ENCODE results near the gene GATB. TPM values are rescaled to one million over a fixed set of nuclear protein-coding genes. Genes with fewer than 3 reads are reported as not detected.
A peak's percentile ranks its signal among the peaks of the same experiment; 100 is the strongest.

Gene GATB
- polyA plus RNA-seq (2012; ENCODE audit: insufficient read depth, insufficient read length, low read depth) = 12.9 TPM

GRCh38 chr4:151760712-151761661 is at the start of gene GATB:
Gene GATB (minus strand): TSS chr4:151761007. CDS start chr4:151760982, 25 bp downstream.
- peak; percentile 66 for TF ChIP-seq CTCF (IDR thresholded peaks at IDR 0.05; ENCODE audit: low read depth, low read length)
- peak; percentile 94 for DNase-seq
- no peaks in the 10 kb centered on the region for H3K36me3 ChIP-seq

GRCh38 chr4:151810476-151810875 is 49.7 kb upstream of the GATB start:
- no peaks in the 10 kb centered on the region for H3K27me3 ChIP-seq
- H3K4me1 ChIP-seq = no peaks in the 10 kb centered on the region; the same call in 1 of the 2 replicates
- H3K4me3 ChIP-seq (ENCODE audit: low read depth, low read length) = no peak overlapping the region
- H3K36me3 ChIP-seq = no peaks in the 10 kb centered on the region
- DNase-seq = no peak
- no peaks in the 10 kb centered on the region for H3K9me3 ChIP-seq
- no peak for TF ChIP-seq CTCF (IDR thresholded peaks at IDR 0.05; ENCODE audit: low read depth, low read length)

More at GRCh38 chr4:151760712-151761661, at the start of gene GATB:
- peaks cover 3% of the 10 kb centered on the region for H3K4me1 ChIP-seq
- no peaks in the 10 kb centered on the region for H3K9me3 ChIP-seq
- H3K4me3 ChIP-seq (ENCODE audit: low read depth, low read length) = peak within 1 kb of the TSS; percentile 98
- no peaks in the 10 kb centered on the region for H3K27me3 ChIP-seq

- no peaks in the 10 kb centered on the region; the same call in 1 of the 2 replicates for H3K4me1 ChIP-seq
- no peaks in the 10 kb centered on the region for H3K27me3 ChIP-seq
- TF ChIP-seq CTCF (IDR thresholded peaks at IDR 0.05; ENCODE audit: low read depth, low read length) = no peak
- H3K9me3 ChIP-seq = no peaks in the 10 kb centered on the region
- no peak for DNase-seq
- H3K4me3 ChIP-seq (ENCODE audit: low read depth, low read length) = no peak overlapping the region
- H3K36me3 ChIP-seq = no peaks in the 10 kb centered on the region
These were observed 48.9 kb upstream of the GATB start for GRCh38 chr4:151809716-151810115.

GRCh38 chr4:151808542-151808941 is 47.7 kb upstream of the GATB start:
- Histone ChIP-seq H3K9me3 (no peaks in the 10 kb centered on the region), H3K4me3 (ENCODE audit: low read depth, low read length) (no peak overlapping the region), H3K27me3 (no peaks in the 10 kb centered on the region), H3K36me3 (no peaks in the 10 kb centered on the region), H3K4me1 (no peaks in the 10 kb centered on the region; the same call in 1 of the 2 replicates)
- no peak for TF ChIP-seq CTCF (IDR thresholded peaks at IDR 0.05; ENCODE audit: low read depth, low read length)
- no peak for DNase-seq

GRCh38 chr4:151808120-151808529 is 47.3 kb upstream of the GATB start:
- Histone ChIP-seq H3K9me3 (no peaks in the 10 kb centered on the region), H3K4me3 (ENCODE audit: low read depth, low read length) (no peak overlapping the region), H3K36me3 (no peaks in the 10 kb centered on the region), H3K4me1 (no peaks in the 10 kb centered on the region; the same call in 1 of the 2 replicates), H3K27me3 (no peaks in the 10 kb centered on the region)
- no peak for DNase-seq
- TF ChIP-seq CTCF (IDR thresholded peaks at IDR 0.05; ENCODE audit: low read depth, low read length) = no peak

- Histone ChIP-seq H3K4me3 (ENCODE audit: low read depth, low read length) (no peak overlapping the region), H3K27me3 (no peaks in the 10 kb centered on the region)
- peak; percentile 11 for DNase-seq
These were observed 46.4 kb upstream of the GATB start for GRCh38 chr4:151807220-151807619.

More at GRCh38 chr4:151807220-151807619, 46.4 kb upstream of the GATB start:
- Histone ChIP-seq H3K36me3 (no peaks in the 10 kb centered on the region), H3K4me1 (no peaks in the 10 kb centered on the region; the same call in 1 of the 2 replicates), H3K9me3 (no peaks in the 10 kb centered on the region)
- no peak for TF ChIP-seq CTCF (IDR thresholded peaks at IDR 0.05; ENCODE audit: low read depth, low read length)

Data from BE2C (cell line).